Epithelial cell of proximal tubule (primary cell): Measurements from ENCODE around the gene SBNO2. TPM values are rescaled to one million over a fixed set of nuclear protein-coding genes. Genes with fewer than 3 reads are reported as not detected.

Experiments
- DNase-seq: peaks from one replicate; pipeline ENCODE4 v3.0.0-alpha.2; 2011; ENCODE audit warnings: low read depth
- H3K4me3 ChIP-seq: 2 replicates; pipeline ENCODE4 v1.5.1; 2011; ENCODE audit warnings: low read depth, mild to moderate bottlenecking, low read length
- CTCF ChIP-seq: conservative IDR thresholded peaks from 2 replicates; pipeline ENCODE4 v1.5.1; 2012; ENCODE audit warnings: low read depth, mild to moderate bottlenecking, low read length
- total RNA-seq: library from RNA; depleted of rRNA; stranded (reverse); fragments of >200 nt; gene quantifications from 2 replicates; pipeline ENCODE4 v1.2.3, GENCODE V29; 2015

Gene SBNO2
- total RNA-seq, 1 donor from 2014 or later, result 56.2 TPM

GRCh38 chr19:1097810-1098176, 76.3 kb downstream of the SBNO2 start:
- no peak for DNase-seq
- no peak overlapping the region for H3K4me3 ChIP-seq
- TF ChIP-seq CTCF, result no peak

- DNase-seq, result peak; percentile 58
- peak within 1 kb of the TSS; percentile 98 for H3K4me3 ChIP-seq
- TF ChIP-seq CTCF, result no peak
Measured at GRCh38 chr19:1094978-1095701, 78.9 kb downstream of the SBNO2 start, which contains the start of gene POLR2E. TSS of gene POLR2E (minus strand) at chr19:1095375. CDS start at chr19:1095315, 60 bp downstream.

GRCh38 chr19:1094655-1094977, 79.5 kb downstream of the SBNO2 start:
- peak overlapping the region; percentile 98 for H3K4me3 ChIP-seq
- no peak for DNase-seq
- no peak for TF ChIP-seq CTCF

- H3K4me3 ChIP-seq, result peak overlapping the region; percentile 98
- no peak for TF ChIP-seq CTCF
- DNase-seq, result no peak
Measured at GRCh38 chr19:1093811-1094553, 80.1 kb downstream of the SBNO2 start.

GRCh38 chr19:1093330-1093729, 80.7 kb downstream of the SBNO2 start:
- H3K4me3 ChIP-seq, result peak overlapping the region; percentile 98
- TF ChIP-seq CTCF, result no peak
- DNase-seq, result no peak

GRCh38 chr19:1091544-1092175, 82.4 kb downstream of the SBNO2 start:
- no peak for DNase-seq
- no peak overlapping the region for H3K4me3 ChIP-seq
- TF ChIP-seq CTCF, result no peak
